ENCODE measurements around the gene ITGBL1.

Gene ITGBL1

DNA sequence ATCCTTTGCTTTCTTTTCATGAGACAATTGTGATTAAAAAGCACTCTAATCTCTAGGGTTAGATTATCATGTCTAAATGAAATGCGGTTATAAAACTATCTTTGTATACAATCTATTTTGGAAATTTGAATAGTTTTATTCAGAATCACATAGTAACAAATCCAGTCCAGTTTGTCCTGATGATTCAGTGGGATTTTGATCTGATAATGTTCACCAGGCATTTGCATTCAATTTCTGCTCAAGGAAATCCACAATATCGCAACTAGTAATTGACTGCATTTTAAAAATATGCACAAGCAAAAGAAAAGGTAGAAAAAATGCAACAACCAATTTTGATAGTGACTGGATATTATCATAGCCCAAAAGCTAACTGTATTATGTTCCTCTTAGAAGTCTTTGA is 63.8 kb downstream of the ITGBL1 start:
- Histone ChIP-seq H3K9me3 (ENCODE audit: insufficient read depth, low read depth, low read length) (no peaks in the 10 kb centered on the region), H3K4me3 (ENCODE audit: low read length, poor library complexity, severe bottlenecking) (no peak overlapping the region), H3K4me2 (ENCODE audit: low read depth, low read length, poor library complexity, severe bottlenecking) (no peak overlapping the region), H3K36me3 (ENCODE audit: insufficient read depth, low read length) (no peaks in the 10 kb centered on the region), H3K9me2 (replicated peaks; ENCODE audit: low read depth, low read length) (no peaks in the 10 kb centered on the region), H3F3A (ENCODE audit: low read depth) (no peaks in the 10 kb centered on the region), H2AFZ (ENCODE audit: low read length) (no peak overlapping the region), H3K27me3 (ENCODE audit: insufficient read depth, low read length, poor library complexity, severe bottlenecking) (no peaks in the 10 kb centered on the region), H3K9ac (ENCODE audit: low read depth, low read length, poor library complexity, severe bottlenecking) (no peak overlapping the region), H4K20me1 (ENCODE audit: insufficient read depth, low read length, poor library complexity, severe bottlenecking) (no peaks in the 10 kb centered on the region), H3K4me1 (ENCODE audit: insufficient read depth, low read length, poor library complexity, severe bottlenecking) (peaks cover 12% of the 10 kb centered on the region), H3K79me2 (ENCODE audit: insufficient read depth, low read length) (no peaks in the 10 kb centered on the region)
- TF ChIP-seq, protein P1, sequence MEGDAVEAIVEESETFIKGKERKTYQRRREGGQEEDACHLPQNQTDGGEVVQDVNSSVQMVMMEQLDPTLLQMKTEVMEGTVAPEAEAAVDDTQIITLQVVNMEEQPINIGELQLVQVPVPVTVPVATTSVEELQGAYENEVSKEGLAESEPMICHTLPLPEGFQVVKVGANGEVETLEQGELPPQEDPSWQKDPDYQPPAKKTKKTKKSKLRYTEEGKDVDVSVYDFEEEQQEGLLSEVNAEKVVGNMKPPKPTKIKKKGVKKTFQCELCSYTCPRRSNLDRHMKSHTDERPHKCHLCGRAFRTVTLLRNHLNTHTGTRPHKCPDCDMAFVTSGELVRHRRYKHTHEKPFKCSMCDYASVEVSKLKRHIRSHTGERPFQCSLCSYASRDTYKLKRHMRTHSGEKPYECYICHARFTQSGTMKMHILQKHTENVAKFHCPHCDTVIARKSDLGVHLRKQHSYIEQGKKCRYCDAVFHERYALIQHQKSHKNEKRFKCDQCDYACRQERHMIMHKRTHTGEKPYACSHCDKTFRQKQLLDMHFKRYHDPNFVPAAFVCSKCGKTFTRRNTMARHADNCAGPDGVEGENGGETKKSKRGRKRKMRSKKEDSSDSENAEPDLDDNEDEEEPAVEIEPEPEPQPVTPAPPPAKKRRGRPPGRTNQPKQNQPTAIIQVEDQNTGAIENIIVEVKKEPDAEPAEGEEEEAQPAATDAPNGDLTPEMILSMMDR (conservative IDR thresholded peaks at IDR 0.05; ENCODE audit: low read length) = no peak
- TF ChIP-seq EZH2phosphoT487 (IDR thresholded peaks at IDR 0.05; ENCODE audit: borderline replicate concordance) = no peak

DNA sequence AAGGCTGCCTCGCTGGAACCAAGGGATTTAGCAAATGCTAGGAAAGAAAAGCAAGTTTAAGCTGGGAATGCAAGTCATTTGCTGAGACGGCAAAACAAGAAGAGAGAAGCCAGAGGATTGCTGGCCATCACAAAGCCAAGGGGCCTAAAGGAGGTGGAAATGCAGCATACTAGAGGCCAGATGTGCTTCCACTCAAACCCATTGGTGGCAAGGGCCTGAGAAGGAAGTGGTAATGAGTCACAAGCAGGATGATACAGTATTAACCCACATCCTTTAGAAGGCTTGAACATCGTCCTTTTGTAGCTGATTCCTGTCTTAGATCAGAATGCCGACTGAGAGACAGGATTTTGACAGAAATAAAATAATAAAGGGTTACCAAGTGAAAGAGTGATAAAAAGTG is 68.2 kb downstream of the ITGBL1 start:
- no peak overlapping the region for H2AFZ ChIP-seq (ENCODE audit: low read length)
- no peaks in the 10 kb centered on the region for H3K79me2 ChIP-seq (ENCODE audit: insufficient read depth, low read length)
- H3K9me2 ChIP-seq (replicated peaks; ENCODE audit: low read depth, low read length) = no peaks in the 10 kb centered on the region
- no peaks in the 10 kb centered on the region for H3K27me3 ChIP-seq (ENCODE audit: insufficient read depth, low read length, poor library complexity, severe bottlenecking)
- H3K4me2 ChIP-seq (ENCODE audit: low read depth, low read length, poor library complexity, severe bottlenecking) = peak overlapping the region; percentile 63
- H3K4me3 ChIP-seq (ENCODE audit: low read length, poor library complexity, severe bottlenecking) = peak overlapping the region; percentile 25
- no peaks in the 10 kb centered on the region for H3K9me3 ChIP-seq (ENCODE audit: insufficient read depth, low read depth, low read length)
- H3K4me1 ChIP-seq (ENCODE audit: insufficient read depth, low read length, poor library complexity, severe bottlenecking) = peaks cover 18% of the 10 kb centered on the region
- no peaks in the 10 kb centered on the region for H4K20me1 ChIP-seq (ENCODE audit: insufficient read depth, low read length, poor library complexity, severe bottlenecking)
- no peak overlapping the region for H3K9ac ChIP-seq (ENCODE audit: low read depth, low read length, poor library complexity, severe bottlenecking)
- H3F3A ChIP-seq (ENCODE audit: low read depth) = no peaks in the 10 kb centered on the region
- TF ChIP-seq, protein P1 (conservative IDR thresholded peaks at IDR 0.05; ENCODE audit: low read length) = no peak
- no peak for TF ChIP-seq EZH2phosphoT487 (IDR thresholded peaks at IDR 0.05; ENCODE audit: borderline replicate concordance)
- H3K36me3 ChIP-seq (ENCODE audit: insufficient read depth, low read length) = no peaks in the 10 kb centered on the region

DNA sequence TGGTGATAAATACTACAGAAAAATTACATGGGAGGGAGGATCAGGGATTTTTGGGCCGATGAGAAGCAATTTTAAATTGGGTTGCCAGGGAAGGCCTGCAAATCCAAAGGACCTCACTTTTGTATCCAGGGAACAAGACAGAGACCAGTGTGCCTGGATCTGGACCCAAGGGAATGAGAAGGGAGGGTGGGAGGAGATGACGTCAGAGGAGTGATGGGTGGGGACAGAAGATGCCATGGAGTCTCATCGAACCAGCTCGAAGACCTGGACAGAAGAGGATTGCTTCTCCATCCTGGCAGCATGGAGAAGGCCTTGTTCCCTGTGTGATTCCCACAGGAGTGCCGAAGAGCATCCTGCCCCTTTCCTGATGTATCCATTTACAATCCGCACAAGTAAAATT is 68.9 kb downstream of the ITGBL1 start:
- H3K79me2 ChIP-seq (ENCODE audit: insufficient read depth, low read length) = no peaks in the 10 kb centered on the region
- no peaks in the 10 kb centered on the region for H3K36me3 ChIP-seq (ENCODE audit: insufficient read depth, low read length)
- peak overlapping the region; percentile 25 for H3K4me3 ChIP-seq (ENCODE audit: low read length, poor library complexity, severe bottlenecking)
- H3F3A ChIP-seq (ENCODE audit: low read depth) = no peaks in the 10 kb centered on the region
- H4K20me1 ChIP-seq (ENCODE audit: insufficient read depth, low read length, poor library complexity, severe bottlenecking) = no peaks in the 10 kb centered on the region
- no peaks in the 10 kb centered on the region for H3K9me2 ChIP-seq (replicated peaks; ENCODE audit: low read depth, low read length)
- peak overlapping the region; percentile 63 for H3K4me2 ChIP-seq (ENCODE audit: low read depth, low read length, poor library complexity, severe bottlenecking)
- no peaks in the 10 kb centered on the region for H3K27me3 ChIP-seq (ENCODE audit: insufficient read depth, low read length, poor library complexity, severe bottlenecking)
- H2AFZ ChIP-seq (ENCODE audit: low read length) = no peak overlapping the region
- peaks cover 18% of the 10 kb centered on the region for H3K4me1 ChIP-seq (ENCODE audit: insufficient read depth, low read length, poor library complexity, severe bottlenecking)
- TF ChIP-seq, protein P1 (conservative IDR thresholded peaks at IDR 0.05; ENCODE audit: low read length) = no peak
- TF ChIP-seq EZH2phosphoT487 (IDR thresholded peaks at IDR 0.05; ENCODE audit: borderline replicate concordance) = no peak
- H3K9ac ChIP-seq (ENCODE audit: low read depth, low read length, poor library complexity, severe bottlenecking) = no peak overlapping the region
- no peaks in the 10 kb centered on the region for H3K9me3 ChIP-seq (ENCODE audit: insufficient read depth, low read depth, low read length)

Data from Loucy (cell line).